NK-92 (cell line): Measurements from ENCODE around the gene KRTAP2-1.
"Not testable (repeated sequence)": the region's sequence is repeated elsewhere in the genome, so short reads cannot be mapped to it uniquely, and the experiment has no call there.

Experiments used
- DNase-seq: peaks from one replicate; lab custom pipeline; 2025; ENCODE audit not compliant: unreplicated experiment; lab: John Stamatoyannopoulos, UW

The KRTAP2-1 gene

GRCh38 chr17:41013606-41014005 is 33.5 kb downstream of the KRTAP2-1 start:
- no peak for DNase-seq

GRCh38 chr17:41013181-41013580 is 33.9 kb downstream of the KRTAP2-1 start:
- DNase-seq: no peak

- no peak for DNase-seq
Observed at GRCh38 chr17:41012326-41013120, 34.6 kb downstream of the KRTAP2-1 start.

GRCh38 chr17:41010441-41010840 is 36.7 kb downstream of the KRTAP2-1 start:
- DNase-seq: no peak

- DNase-seq: no peak
Observed at GRCh38 chr17:41009936-41010335, 37.2 kb downstream of the KRTAP2-1 start.

GRCh38 chr17:41009301-41009760 is 37.8 kb downstream of the KRTAP2-1 start:
- DNase-seq: no peak

- no peak for DNase-seq
Observed at GRCh38 chr17:41008811-41009210, 38.3 kb downstream of the KRTAP2-1 start, which contains the start of gene KRTAP3-1. Gene KRTAP3-1, minus strand, starts transcription at chr17:41009128. Its CDS starts 54 bp downstream, at chr17:41009074.

- DNase-seq: no peak
Observed at GRCh38 chr17:41004397-41004796, 42.7 kb downstream of the KRTAP2-1 start.

GRCh38 chr17:41003926-41004325 is 43.2 kb downstream of the KRTAP2-1 start:
- DNase-seq: no peak

- no peak for DNase-seq
Observed at GRCh38 chr17:41002814-41003213, 44.3 kb downstream of the KRTAP2-1 start.

GRCh38 chr17:41001795-41002194 is 45.3 kb downstream of the KRTAP2-1 start:
- no peak for DNase-seq

- not testable (repeated sequence) for DNase-seq
Observed at GRCh38 chr17:40999563-40999962, 47.6 kb downstream of the KRTAP2-1 start, which contains the start of gene KRTAP3-2. Gene KRTAP3-2, minus strand, starts transcription at chr17:40999906. Its CDS starts 53 bp downstream, at chr17:40999853.

GRCh38 chr17:40997361-40997760 is 49.8 kb downstream of the KRTAP2-1 start:
- DNase-seq: no peak

- no peak for DNase-seq
Observed at GRCh38 chr17:40996829-40997228, 50.3 kb downstream of the KRTAP2-1 start.
